ENCODE results near the gene RASSF5. TPM values are rescaled to one million over a fixed set of nuclear protein-coding genes. Genes with fewer than 3 reads are reported as not detected.

RASSF5 gene
- total and polyA plus RNA-seq, 9 of the 15 experiments (the other 6 are each of a cell fraction or from before 2014, with no cell fraction given) = 6.1 to 41.0 (median 25.2) TPM

- Histone ChIP-seq H3K9me3 (replicated peaks; ENCODE audit: control insufficient read depth, insufficient read depth, low read depth, low read length) (no peaks in the 10 kb centered on the region), H3K9me1 (ENCODE audit: control insufficient read depth, insufficient read depth, low read length) (no peaks in the 10 kb centered on the region), H3K27ac (ENCODE audit: extremely low read depth, low read depth, low read length) (no peak overlapping the region), H3K4me2 (ENCODE audit: insufficient read depth, low read length) (no peak overlapping the region), H3K79me2 (ENCODE audit: control insufficient read depth, insufficient read depth, low read length) (no peaks in the 10 kb centered on the region), H3K36me3 (ENCODE audit: control insufficient read depth, insufficient read depth, low read length) (no peaks in the 10 kb centered on the region), H3K9ac (ENCODE audit: insufficient read depth in 1 of 2, low read depth in 2 of 2, low read length in 2 of 2) (no peak overlapping the region; a peak in 1 of 4 replicates), H3K4me3 (no peak overlapping the region), H2AFZ (ENCODE audit: low read depth, low read length) (0 out of 2 replicates have a peak overlapping the region, but pooled peaks have one; percentile 12), H3K4me1 (replicated peaks in 1 of 2; ENCODE audit: control insufficient read depth in 2 of 2, insufficient read depth in 2 of 2, low read length in 2 of 2) (peaks cover 7 to 19% of the 10 kb centered on the region in 2 experiments), H4K20me1 (replicated peaks; ENCODE audit: control insufficient read depth, insufficient read depth, low read length) (no peaks in the 10 kb centered on the region), H3K27me3 (ENCODE audit: control insufficient read depth in 2 of 2, insufficient read depth in 2 of 2, low read length in 2 of 2) (no peaks in the 10 kb centered on the region)
- in situ Hi-C loops (cut with MboI) = no loop called here
- no TSS peak for BruUV-seq (replicated peaks)
- peak; percentile 56 for TF ChIP-seq NFIC (IDR thresholded peaks at IDR 0.05)
- no peak for TF ChIP-seq HOMEZ (CRISPR knock-in tag; IDR thresholded peaks at IDR 0.05)
- TF ChIP-seq RBBP5 (IDR thresholded peaks at IDR 0.05; ENCODE audit: borderline replicate concordance, insufficient read depth, low read length, poor library complexity, severe bottlenecking) = peak; percentile 31
- FAIRE-seq (no peak), DNase-seq (ENCODE audit: extremely low read depth in 1 of 4, low spot score in 3 of 4) (no peak), ATAC-seq (no peak)
- CTCF ChIA-PET (ENCODE audit: low intra/inter-chr PET ratio) = no interaction called here
- POLR2A ChIA-PET = interaction anchor here (0.5 to 2.7 kb wide), 5 partner anchors 11 to 1410 kb away, joined by 3 to 6 read pairs (median 3); partner anchors contain the start of gene RASSF5
- intact Hi-C loops (cut with micrococcal nuclease) = loop anchor here (10.0 kb wide), 3 partner anchors 239 to 479 kb away; partner anchors contain the start of gene FCAMR
- 33% methylated on average over 6 of the region's 6 CpGs for WGBS (ENCODE audit: insufficient coverage, low coverage, missing lambda C conversion rate)
Measured at GRCh38 chr1:206496131-206496793, 11.1 kb upstream of the RASSF5 start.

Measured in K562 (cell line).